ENCODE measurements around the gene SLC22A12.

DNA sequence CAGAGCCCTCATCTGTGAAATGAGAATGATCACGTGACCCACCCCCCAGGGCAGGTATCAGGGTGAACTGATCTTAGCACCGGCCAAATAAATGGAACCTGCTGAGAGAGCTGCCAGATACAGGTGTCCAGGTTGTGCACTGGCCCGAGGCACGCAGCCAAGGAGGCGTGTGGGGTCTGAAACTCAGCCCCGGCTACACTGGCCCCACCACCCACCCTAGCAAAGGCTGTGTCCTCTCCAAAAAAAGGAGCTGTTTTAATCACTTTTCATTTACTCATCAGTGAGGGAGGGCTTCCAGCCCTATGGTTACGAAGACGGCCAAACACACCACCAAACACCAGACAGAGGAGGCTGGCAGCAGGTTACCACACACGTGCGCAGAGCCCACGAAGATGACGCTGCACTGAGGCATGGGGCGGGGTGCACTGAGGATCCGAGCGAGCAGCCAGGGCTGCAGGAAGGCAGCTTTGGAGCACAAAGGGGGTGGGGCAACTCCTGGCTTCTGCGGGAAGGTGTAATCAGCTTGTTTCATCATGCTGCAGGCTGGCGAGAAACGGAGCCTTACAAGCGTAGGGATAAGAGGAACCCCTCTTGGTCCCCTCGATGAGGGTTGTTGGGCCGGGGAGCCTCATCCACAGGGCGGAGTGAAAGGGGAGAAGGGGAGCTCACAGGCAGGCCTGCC is 19.5 kb upstream of the SLC22A12 start:
- TF ChIP-seq, protein P1, sequence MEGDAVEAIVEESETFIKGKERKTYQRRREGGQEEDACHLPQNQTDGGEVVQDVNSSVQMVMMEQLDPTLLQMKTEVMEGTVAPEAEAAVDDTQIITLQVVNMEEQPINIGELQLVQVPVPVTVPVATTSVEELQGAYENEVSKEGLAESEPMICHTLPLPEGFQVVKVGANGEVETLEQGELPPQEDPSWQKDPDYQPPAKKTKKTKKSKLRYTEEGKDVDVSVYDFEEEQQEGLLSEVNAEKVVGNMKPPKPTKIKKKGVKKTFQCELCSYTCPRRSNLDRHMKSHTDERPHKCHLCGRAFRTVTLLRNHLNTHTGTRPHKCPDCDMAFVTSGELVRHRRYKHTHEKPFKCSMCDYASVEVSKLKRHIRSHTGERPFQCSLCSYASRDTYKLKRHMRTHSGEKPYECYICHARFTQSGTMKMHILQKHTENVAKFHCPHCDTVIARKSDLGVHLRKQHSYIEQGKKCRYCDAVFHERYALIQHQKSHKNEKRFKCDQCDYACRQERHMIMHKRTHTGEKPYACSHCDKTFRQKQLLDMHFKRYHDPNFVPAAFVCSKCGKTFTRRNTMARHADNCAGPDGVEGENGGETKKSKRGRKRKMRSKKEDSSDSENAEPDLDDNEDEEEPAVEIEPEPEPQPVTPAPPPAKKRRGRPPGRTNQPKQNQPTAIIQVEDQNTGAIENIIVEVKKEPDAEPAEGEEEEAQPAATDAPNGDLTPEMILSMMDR (IDR thresholded peaks at IDR 0.05; ENCODE audit: insufficient read depth, low read depth, low read length): no peak
- no peak for TF ChIP-seq EZH2 (IDR thresholded peaks at IDR 0.05; ENCODE audit: insufficient read depth, low read length)
